Activated gamma-delta T cell (primary cell): ENCODE measurements around the gene HTATSF1.
A peak's percentile ranks its signal among the peaks of the same experiment; 100 is the strongest.

ENCODE experiments used
- DNase-seq: peaks from one replicate; lab custom pipeline; 2025; lab: John Stamatoyannopoulos, UW

The HTATSF1 gene

GRCh38 chrX:136496764-136497555 is 432 bp upstream of the HTATSF1 start:
- DNase-seq = peak; percentile 86

GRCh38 chrX:136519069-136519468 is 21.7 kb downstream of the HTATSF1 start:
- no peak for DNase-seq

- no peak for DNase-seq
Measured at GRCh38 chrX:136523770-136524169, 26.4 kb downstream of the HTATSF1 start.

- DNase-seq = no peak
Measured at GRCh38 chrX:136525738-136526606, 28.6 kb downstream of the HTATSF1 start.

- DNase-seq = no peak
Measured at GRCh38 chrX:136528645-136529315, 31.4 kb downstream of the HTATSF1 start.

GRCh38 chrX:136529795-136530194 is 32.4 kb downstream of the HTATSF1 start:
- DNase-seq = no peak

- DNase-seq = no peak
Measured at GRCh38 chrX:136531951-136532350, 34.6 kb downstream of the HTATSF1 start, which contains the start of gene VGLL1. Gene VGLL1, plus strand, starts transcription at chrX:136532215. Its CDS starts 3,806 bp downstream, at chrX:136536021.

GRCh38 chrX:136534131-136534530 is 36.7 kb downstream of the HTATSF1 start:
- no peak for DNase-seq

GRCh38 chrX:136538811-136539210 is 41.4 kb downstream of the HTATSF1 start:
- no peak for DNase-seq

GRCh38 chrX:136540226-136540625 is 42.8 kb downstream of the HTATSF1 start:
- DNase-seq = no peak

- DNase-seq = no peak
Measured at GRCh38 chrX:136541294-136541693, 43.9 kb downstream of the HTATSF1 start.

GRCh38 chrX:136542281-136542680 is 44.9 kb downstream of the HTATSF1 start:
- DNase-seq = no peak

GRCh38 chrX:136546371-136546781 is 49.0 kb downstream of the HTATSF1 start:
- no peak for DNase-seq

- no peak for DNase-seq
Measured at GRCh38 chrX:136549226-136549625, 51.8 kb downstream of the HTATSF1 start.

- no peak for DNase-seq
Measured at GRCh38 chrX:136551410-136551809, 54.0 kb downstream of the HTATSF1 start.

- DNase-seq = no peak
Measured at GRCh38 chrX:136555694-136556093, 58.3 kb downstream of the HTATSF1 start.
